Hematopoietic multipotent progenitor cell treated with erythropoietin and hydrocortisone succinate and interleukin-3 and kit ligand, for 17 days (in vitro differentiated cells): ENCODE data around the gene SCYGR3.

ENCODE experiments used
- DNase-seq: peaks from one replicate; pipeline ENCODE4 v3.0.0-alpha.2; 2015; ENCODE audit warnings: low spot score

Gene SCYGR3, protein sequence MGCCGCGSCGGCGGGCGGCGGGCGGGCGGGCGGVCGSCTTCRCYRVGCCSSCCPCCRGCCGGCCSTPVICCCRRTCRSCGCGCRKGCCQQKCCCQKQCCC

DNA sequence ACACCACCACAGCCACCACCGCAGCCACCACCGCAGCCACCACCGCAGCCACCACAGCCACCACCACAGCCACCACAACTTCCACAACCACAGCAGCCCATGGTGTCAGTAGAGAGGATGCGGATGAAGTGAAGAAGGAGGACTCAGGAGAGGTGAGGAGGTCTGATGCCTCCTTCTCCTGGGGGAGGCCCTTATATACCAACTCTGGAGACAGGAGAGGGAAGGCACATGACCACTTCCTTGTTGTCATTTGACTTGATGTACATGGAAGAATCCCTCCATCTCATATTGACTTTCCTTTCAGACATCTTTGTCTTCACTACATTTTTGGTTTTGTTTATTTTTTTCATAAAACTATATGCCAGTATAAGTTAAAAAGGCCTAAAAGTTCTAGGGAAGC is at the start of gene SCYGR3:
Gene SCYGR3, minus strand, starts transcription at position 101 of the 400 bp plus-strand sequence. Its CDS starts 0 bp downstream, at position 101.
- no peak for DNase-seq

DNA sequence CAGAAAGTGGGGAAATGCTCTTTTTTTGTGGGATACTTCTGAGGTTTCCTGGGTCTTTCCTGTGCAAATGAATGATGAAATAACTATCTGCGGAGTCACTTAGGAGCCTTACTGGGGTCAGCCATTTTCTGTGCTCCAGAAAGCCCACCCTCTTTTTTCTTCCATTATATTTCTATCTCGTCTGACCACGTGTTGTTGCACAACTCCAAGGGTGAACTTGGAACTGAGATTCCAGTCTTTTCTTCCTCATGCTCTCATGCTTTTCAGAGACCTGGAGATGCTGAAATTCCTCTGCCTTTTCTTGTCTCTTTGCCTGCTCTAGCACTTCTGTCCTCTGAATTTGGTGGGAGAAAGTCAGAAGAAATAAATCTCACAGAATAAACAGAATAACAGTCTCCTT is 47.2 kb upstream of the SCYGR3 start:
- no peak for DNase-seq

DNA sequence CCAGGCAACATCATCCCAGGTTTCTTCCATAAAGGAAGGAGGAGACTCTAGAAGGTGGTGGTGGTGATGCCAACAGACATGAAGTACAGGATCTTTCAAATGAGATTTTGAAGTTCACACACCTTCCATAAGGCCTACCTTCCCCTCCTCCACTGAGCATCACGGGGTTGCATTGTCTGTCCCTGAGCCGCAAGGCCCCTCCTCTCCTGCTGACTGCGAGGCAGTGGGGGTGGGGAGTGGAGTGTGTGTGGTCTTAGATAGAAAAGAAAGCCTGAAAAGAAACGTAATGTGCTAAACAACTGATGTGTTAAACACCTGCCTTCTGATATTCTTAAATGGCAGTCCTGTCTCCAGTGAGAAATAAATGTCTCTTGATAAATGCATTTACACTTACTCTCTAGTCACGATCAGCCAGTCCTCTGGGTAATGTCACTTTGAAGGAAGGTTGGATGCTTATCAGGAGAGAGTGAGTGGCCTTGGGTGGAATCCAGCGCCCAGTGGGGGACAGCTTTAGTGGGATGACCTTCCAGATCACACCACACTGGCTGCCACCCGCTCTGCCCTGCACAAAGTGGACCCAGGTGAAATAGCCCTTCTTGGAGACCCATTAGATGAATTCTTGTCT is 46.5 kb upstream of the SCYGR3 start:
- DNase-seq = no peak

DNA sequence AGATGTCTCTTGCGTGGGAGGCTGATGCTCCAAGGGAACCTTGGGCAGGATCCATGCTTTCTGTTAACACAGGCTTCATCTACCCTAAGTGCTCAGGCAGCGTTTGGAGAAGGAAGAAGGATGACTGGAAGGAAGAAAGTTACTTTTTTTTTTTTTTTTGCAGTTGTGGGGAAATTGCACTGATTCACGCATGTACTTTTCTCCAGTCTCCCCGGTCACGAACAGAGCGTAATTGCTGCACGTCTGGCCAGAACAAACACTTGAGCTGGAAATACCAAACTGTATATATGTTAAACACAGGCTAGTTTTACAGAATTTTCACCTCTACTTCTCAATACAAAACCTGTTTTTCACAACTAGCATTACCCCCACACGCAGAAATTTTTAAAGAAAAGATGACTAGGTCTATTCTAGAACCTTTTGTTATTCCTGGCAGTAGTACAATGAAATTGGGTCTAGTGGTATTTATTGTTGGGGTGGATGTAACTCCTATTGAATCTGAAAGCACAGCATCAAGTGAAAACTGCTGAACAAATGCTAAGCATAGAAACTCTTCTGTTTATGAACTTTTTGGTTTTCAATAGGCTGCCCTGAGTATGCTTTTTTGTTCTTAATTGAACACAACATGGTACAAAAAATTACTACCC is 42.7 kb upstream of the SCYGR3 start:
- DNase-seq = no peak

DNA sequence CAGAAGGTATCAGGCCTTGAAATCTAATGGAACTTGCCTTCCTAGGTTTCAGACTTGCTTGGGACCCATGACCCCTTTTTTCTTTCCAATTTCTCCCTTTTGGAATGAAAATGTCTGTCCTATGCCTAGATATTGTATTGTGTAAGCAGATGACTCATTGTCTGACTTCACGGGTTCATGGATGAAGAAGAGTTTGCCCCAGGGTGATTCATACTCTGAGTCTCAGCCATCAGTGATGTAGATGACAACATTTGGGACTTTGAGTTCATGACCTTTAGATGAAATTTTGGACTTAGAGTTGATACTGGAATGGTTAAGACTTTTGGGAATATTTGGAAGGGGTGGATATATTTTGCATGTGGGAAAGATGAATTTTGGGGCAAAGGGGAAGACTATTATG is 40.8 kb upstream of the SCYGR3 start:
- DNase-seq = no peak

DNA sequence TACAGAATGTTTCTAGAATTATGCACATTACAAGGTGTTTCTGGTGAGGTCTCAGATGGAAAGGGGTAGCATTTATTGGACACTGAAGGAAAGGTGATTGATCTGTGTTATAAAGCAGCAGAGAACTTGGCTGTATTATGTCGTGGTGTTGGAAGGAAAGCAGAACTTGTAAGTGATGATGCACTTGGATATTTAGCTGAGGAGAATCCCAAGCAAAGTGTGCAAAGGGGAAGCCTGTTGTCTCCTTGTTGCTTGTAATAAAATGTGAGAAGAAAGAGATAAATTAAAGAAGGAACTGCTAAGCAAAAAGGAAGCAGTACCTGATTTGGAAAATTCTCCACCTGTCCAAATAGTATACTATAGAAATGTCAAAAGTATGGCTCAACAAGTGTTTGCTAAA is 39.8 kb upstream of the SCYGR3 start:
- DNase-seq = no peak

DNA sequence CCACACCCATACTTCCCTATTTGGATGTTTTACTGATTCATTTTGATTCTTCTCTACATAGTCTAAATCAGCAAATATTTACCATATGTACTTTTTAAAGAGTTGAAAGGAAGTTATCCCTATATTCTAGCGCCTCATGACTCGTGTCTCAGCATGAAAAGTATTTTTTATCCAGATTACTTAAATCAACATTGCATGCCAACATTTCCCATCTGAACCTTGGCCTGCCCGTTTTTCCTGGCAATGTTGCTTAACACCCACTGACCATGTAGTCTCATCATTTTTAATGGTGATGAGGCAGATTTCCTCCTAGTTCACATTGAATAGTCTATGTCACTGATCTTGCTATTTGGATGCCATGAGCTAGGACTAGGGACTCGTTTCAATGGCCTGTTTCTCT is 38.8 kb upstream of the SCYGR3 start:
- no peak for DNase-seq

DNA sequence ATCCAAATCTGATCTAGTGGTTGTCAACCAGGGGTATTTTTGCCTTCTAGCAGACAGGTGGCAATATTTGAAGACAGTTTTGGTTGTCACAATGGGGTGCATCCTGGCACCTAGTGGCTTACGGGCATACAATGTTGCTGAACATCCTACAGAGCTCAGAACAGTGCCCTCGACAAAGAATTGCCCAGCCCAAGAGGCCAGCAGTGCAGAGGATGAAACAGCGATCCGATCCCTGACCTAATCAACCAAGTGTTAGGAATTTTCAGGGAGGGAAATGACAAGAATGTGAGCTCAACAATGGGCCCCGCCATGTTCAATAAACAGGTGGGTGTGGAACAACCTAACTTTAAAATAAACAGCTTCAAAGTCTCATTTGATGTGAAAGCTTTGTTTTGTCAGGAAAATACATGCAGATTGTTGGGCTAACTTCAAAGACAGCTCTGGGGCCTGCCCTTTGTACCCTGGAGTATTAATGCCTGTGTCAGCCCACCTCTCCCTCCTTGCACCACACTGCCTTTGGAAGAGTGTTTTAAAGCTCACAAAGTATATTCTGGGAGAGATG is 29.4 kb upstream of the SCYGR3 start:
- no peak for DNase-seq

DNA sequence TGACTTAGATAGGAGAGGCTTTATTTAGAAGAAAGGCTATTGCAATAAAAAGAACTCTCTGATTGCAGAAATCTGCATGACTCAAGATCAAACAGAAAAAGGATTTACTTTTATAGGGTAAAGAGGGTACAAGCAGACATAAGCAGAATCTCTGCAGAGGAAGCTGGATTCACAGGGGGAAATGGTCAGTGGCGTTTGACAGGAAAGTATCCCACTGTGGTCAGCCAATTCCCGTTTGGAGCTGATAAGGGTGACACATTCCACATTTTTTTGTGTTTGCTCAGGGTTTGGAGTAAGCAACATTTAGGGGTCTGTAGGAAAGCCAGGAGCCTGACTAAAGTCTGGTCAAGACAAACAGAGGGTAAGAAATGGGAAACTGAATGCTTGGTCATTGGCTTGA is 28.0 kb upstream of the SCYGR3 start:
- DNase-seq = no peak

DNA sequence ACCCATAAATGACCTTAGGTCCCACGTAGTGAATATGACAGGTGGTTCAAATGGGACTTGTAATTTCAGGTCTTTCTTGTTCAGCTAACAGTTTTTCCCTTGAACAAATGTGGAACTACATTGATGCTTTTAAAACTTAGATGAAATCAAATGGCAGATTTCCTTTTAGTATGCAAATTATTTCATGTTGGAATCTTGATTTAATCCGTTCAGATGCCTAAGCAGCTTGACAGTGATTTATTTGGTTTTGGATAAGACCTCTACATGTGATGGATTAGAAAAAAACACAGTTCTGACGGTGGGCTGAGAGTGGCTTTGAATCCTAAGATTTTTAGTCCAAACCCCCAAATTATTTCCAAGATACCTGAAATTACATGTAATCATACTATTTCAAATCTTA is 19.6 kb upstream of the SCYGR3 start:
- DNase-seq = no peak

DNA sequence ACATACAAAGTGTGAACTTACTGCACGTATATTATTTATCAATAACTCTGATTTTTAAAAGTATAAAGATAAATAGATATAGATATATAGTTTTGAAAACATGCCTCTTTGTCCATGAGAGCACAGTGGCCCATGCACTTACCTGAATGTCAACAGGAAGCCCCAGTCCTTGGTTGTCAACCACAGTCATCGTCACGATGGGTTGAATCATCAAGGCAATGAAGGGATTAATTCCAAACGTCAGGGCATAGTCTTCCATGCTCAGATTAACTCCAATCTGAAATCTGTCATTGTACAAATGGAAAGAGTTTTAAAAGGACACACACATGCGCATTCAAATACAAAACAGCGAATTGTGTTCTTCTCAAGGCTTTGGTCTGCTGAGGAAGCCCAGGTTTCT is 18.2 kb upstream of the SCYGR3 start:
- no peak for DNase-seq

DNA sequence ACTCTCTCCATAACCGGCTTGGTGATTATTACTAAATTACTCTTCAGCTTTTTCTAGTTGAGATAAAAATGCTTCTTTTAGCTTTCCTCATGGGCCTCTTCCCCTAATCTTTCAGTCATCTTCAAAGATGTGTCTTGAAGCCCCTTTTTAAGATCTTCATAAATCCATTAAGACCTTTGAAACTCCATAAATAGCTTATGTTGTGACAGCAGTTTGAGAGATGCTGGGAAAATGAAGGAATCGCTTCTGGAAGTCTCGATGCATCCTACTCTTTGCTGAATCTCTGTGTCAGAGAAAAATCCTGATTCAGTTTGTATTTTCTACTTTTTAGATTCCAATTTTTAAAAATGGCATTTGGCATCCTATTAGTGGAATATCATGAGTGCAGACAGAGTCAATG is 15.7 kb upstream of the SCYGR3 start:
- no peak for DNase-seq

DNA sequence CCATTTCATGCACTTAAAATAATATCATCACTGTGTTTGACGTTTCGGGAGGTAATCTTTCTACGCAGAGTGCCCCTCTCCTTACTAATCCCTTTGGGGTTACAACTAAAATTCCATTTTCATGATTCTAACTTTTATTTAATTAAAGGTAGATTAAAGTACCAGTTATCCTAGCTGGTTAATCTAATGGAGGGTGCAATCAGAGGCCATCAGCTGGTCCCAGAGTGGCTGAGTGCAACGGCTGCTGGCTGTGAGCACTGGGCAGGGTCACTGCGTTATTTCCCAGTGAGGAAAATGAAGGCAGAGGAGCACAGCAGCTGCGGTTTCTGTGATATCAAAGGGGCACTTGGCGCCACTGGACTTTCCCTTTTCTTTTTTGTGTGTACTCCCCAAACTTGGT is 14.8 kb upstream of the SCYGR3 start:
- DNase-seq = no peak

DNA sequence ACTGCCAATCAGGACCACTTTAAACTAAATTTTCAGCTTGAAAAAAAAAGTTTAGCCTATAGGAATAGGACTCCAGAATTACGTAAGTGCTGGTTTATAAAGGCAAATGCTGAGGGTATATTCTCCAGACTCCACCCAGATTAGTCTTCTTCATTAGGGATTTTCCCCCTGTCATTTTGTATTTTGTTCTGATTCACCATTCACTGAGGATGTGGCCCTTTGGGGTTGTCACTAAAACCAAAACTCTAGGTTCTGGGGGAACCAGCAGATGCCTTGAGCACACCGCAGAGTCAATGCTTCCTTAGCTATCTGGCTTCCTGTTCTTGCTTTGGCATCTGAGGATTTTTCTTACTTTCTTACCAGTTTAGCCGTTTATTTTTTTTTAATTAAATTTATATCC is 13.1 kb upstream of the SCYGR3 start:
- DNase-seq = no peak

DNA sequence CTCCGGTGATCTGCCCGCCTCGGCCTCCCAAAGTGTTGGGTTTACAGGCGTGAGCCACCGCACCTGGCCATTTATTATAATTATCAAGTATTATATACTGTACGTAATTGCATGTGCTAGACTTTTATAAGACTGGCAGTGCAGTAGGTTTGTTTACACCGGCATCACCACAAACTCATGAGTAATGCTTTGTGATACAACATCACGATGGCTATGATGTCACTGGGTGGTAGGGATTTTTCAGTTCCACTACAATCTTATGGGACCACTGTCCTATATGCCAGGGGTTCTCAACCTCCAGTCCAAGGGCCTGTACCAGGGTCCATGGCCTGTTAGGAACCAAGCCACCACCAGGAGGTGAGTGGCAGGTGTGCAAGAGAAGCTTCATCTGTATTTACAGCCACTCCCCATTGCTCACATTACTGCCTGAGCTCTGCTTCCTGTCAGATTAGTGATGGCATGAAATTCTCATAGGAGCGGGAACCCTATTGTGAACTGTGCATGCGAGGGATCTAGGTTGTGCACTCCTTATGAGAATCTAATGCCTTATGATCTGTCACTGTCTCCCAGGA is 12.0 kb upstream of the SCYGR3 start:
- no peak for DNase-seq

DNA sequence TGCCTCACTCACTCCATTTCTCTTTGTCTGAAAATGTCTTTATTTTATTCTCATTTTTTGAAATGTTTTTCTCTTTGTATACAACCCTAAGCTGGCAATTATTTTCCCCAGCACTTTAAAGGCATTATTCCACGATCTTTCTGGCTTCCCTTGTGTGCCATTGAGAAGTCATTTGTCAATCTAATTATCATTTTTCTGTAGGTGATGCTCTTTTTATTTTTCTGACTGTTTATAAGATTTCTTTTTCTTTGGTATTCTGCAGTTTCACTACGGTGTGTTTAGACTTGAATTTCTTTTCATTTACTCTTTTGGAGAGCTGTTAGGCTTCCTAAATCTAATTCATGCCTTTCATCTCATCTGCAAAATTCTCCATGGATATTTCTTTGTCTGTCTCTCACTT is 10.8 kb upstream of the SCYGR3 start:
- DNase-seq = no peak

DNA sequence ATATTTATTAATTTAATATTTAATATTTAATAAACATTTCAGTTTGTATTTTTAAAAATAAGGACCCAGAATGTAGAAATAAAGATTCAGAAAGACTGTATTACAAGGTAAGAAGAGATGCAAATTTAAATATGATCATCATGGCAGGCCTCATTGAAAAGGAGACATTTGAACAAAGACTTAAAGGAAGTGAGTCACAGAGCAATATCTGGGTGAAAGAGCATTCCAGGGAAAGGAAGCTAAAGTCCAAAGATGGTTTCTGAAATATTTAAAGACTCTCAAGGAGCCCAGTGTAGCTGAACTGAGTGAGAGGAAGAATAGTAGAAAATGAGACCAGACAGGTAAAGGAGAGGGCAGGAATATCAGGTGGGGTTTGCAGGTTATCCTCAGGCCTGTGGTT is 8.6 kb upstream of the SCYGR3 start:
- no peak for DNase-seq

DNA sequence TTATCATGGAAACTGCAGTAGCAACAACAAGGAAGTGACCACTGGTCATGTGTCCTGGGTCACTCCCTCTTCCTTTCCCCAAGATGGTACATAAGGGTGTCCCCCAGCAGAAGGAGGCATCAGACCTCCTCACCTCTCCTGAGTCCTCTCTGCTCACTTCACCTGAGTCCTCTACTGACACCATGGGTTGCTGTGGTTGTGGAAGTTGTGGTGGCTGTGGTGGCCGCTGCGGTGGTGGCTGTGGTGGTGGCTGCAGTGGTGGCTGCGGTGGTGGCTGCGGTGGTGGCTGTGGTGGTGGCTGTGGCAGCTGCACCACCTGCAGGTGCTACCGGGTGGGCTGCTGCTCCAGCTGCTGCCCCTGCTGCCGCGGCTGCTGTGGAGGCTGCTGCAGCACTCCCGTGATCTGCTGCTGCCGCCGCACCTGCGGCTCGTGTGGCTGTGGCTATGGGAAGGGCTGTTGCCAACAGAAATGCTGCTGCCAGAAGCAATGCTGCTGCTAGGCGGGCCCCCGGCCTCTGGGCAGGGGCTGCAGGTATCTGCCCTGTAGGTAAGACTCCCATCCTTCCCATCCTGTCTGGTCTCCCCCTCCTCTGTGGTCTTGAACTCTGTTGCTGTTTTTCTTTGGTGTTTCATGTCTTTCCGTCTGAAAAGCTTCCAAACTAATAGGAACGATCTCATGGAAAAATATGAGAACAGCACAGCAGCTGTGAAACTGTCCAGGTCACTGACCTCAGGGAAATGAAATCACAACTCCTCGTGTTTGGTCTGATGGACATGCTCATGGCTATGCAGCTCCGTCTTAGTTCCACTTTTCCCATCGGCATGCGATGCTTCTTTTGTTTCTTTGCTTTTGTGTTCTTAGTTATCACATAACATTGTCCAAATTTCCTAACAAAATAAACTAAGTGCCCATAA is 2.9 kb upstream of the SCYGR3 start, which contains the start of gene SCYGR4:
Gene SCYGR4, plus strand, starts transcription at position 183 of the 915 bp plus-strand sequence. Its CDS starts 0 bp downstream, at position 183.
- DNase-seq = no peak

DNA sequence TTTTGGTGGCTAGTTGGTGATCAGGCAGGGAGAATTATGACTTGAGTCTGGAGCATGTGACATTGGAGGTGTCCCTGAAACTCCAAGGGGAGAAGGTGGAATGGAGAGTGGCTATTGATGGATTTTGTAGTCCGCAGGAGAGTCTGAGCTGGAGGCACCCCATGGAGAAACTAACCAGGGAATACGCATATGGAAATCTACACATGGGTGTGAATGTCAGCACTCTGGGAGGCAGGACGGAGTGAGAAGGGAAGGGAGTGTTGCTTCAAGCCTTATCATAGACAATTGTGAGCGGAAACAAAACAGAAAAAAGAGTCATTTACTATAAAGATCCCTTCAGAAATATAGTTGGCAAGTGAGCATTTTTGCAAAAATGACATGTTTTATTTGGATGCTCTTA is 2.0 kb upstream of the SCYGR3 start:
- no peak for DNase-seq

DNA sequence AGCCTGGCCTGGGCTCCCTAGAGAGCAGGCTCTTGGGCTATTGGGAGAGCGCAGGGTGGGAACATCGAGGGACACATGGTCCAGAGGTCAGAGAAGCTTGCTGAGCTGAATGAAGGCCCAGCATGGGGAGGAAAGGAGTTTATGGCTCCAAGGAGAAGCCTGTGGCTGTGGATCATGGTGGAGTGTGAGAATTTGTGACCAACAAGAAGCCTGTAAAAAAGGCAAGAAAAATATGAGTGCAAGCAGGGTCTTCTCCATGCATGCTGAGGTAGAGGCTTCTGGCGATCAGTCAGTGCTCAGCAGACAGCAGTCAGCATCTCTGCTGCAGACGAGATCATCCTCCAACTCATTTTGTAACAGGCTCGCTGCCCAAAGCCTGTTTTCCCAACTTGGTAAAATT is 1.3 kb upstream of the SCYGR3 start:
- DNase-seq = no peak

DNA sequence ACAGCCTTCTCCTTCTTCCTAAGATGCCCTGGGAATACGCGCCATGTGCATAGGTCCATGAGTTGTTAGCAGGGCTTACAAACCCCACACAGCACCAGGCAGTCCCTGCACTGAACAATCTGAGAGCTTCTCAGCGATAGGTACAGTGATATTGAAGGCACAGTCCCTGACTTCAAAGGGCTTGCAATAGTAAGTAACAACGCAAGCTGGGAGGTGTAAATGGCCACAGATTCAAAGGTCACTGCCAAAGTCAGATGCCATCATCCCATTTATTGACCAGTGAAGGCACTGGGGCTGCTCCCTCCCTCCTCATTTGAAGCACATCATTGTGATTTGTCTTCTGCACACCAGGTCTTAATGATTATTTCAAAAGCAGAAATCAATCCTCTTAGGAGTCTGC is 541 bp upstream of the SCYGR3 start:
- no peak for DNase-seq

DNA sequence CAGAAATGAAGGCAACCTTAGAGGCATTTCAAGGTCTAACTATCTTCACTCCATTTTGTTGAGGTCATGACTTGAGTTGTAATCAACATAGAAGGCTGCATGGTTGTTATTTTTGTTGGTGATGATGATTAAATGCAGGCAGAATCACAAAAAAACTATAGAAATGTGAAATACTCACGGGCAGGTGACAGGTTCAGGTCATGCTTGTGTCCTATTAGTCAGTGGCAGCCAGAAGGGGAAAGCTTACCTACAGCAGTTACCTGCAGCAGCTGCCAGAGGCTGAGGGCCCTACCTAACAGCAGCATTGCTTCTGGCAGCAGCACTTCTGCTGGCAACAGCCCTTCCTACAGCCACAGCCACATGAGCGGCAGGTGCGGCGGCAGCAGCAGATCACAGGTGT is 394 bp downstream of the SCYGR3 start:
- no peak for DNase-seq
